Osteoblast (primary cell): Measurements from ENCODE around the gene PCDHA2. TPM values are rescaled to one million over a fixed set of nuclear protein-coding genes. Genes with fewer than 3 reads are reported as not detected.

Experiments used
- DNase-seq: peaks from one replicate; pipeline ENCODE4 v3.0.0; 2011; ENCODE audit warnings: low spot score, mixed read lengths; ENCODE audit not compliant: insufficient read length; ENCODE audit errors: missing footprints
- H2AFZ ChIP-seq: 2 replicates; pipeline ENCODE4 v1.6.0; 2011; ENCODE audit warnings: mild to moderate bottlenecking, low read length
- H3K27ac ChIP-seq: 2 replicates; pipeline ENCODE4 v1.5.1; 2011; ENCODE audit warnings: mild to moderate bottlenecking, low read depth, low read length, moderate library complexity
- H3K27me3 ChIP-seq: 2 replicates; pipeline ENCODE4 v1.6.0; 2012; ENCODE audit warnings: mild to moderate bottlenecking, control low read depth, inconsistent platforms, low read length, moderate library complexity; ENCODE audit not compliant: insufficient read depth
- H3K36me3 ChIP-seq: 2 replicates; pipeline ENCODE4 v1.5.1; 2011; ENCODE audit warnings: mild to moderate bottlenecking, low read length, control low read depth, moderate library complexity; ENCODE audit not compliant: insufficient read depth
- H3K4me1 ChIP-seq: 2 replicates; pipeline ENCODE4 v1.5.1; 2011; ENCODE audit warnings: mild to moderate bottlenecking, low read length, control low read depth, moderate library complexity; ENCODE audit not compliant: insufficient read depth
- H3K4me2 ChIP-seq: 2 replicates; pipeline ENCODE4 v1.6.0; 2011; ENCODE audit warnings: mild to moderate bottlenecking, low read length; ENCODE audit not compliant: insufficient read depth
- H3K4me3 ChIP-seq: fragments of 200-600 bp; sonication (generic); 3 replicates; pipeline ENCODE4 v1.5.1; 2012; ENCODE audit warnings: mild to moderate bottlenecking, low read length, inconsistent platforms; ENCODE audit not compliant: insufficient read depth
- H3K79me2 ChIP-seq: 2 replicates; pipeline ENCODE4 v1.6.0; 2012; ENCODE audit warnings: mild to moderate bottlenecking, low read length, control low read depth, inconsistent platforms; ENCODE audit not compliant: insufficient read depth
- H3K9me3 ChIP-seq: 2 replicates; pipeline ENCODE4 v1.5.1; 2011; ENCODE audit warnings: low read depth, low read length, control low read depth
- H4K20me1 ChIP-seq: 2 replicates; pipeline ENCODE4 v1.6.0; 2012; ENCODE audit warnings: mild to moderate bottlenecking, low read length, control low read depth; ENCODE audit not compliant: insufficient read depth
- total RNA-seq: library from RNA; depleted of rRNA; stranded (reverse); fragments of >200 nt; gene quantifications from 2 replicates; pipeline ENCODE4 v1.2.3, GENCODE V29; 2012
- TF ChIP-seq, protein P1 (sequence below): IDR thresholded peaks from 2 replicates; pipeline ENCODE4 v1.5.1; 2011; ENCODE audit warnings: mild to moderate bottlenecking, low read depth, low read length, moderate library complexity; ENCODE audit errors: extremely low read depth

The PCDHA2 gene
- total RNA-seq, 1 donor, result under 0.01 TPM

DNA sequence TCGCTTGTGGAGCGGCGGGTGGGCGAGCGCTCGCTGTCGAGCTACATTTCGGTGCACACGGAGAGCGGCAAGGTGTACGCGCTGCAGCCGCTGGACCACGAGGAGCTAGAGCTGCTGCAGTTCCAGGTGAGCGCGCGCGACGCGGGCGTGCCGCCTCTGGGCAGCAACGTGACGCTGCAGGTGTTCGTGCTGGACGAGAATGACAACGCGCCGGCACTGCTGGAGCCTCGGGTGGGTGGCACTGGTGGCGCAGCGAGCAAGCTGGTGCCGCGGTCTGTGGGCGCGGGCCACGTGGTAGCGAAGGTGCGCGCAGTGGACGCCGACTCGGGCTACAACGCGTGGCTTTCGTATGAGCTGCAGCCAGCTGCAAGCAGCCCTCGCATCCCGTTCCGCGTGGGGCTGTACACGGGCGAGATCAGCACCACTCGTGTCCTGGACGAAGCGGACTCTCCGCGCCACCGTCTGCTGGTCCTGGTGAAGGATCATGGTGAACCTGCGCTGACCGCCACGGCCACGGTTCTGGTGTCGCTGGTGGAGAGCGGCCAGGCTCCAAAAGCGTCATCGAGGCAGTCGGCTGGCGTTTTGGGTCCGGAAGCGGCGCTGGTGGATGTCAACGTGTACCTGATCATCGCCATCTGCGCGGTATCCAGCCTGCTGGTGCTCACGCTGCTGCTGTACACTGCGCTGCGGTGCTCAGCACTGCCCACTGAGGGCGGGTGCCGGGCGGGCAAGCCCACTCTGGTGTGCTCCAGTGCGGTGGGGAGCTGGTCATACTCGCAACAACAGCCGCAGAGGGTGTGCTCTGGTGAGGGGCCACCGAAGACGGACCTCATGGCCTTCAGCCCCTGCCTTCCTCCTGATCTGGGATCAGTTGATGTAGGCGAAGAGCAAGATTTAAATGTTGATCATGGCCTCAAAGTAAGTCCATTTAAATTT is 48.4 kb downstream of the PCDHA2 start:
- Histone ChIP-seq H3K4me1 (no peaks in the 10 kb centered on the region), H3K27ac (no peak overlapping the region), H3K79me2 (no peaks in the 10 kb centered on the region), H3K27me3 (no peaks in the 10 kb centered on the region), H4K20me1 (no peaks in the 10 kb centered on the region), H3K4me3 (no peak overlapping the region), H3K4me2 (no peak overlapping the region), H2AFZ (no peak overlapping the region), H3K36me3 (no peaks in the 10 kb centered on the region), H3K9me3 (no peaks in the 10 kb centered on the region)
- no peak for DNase-seq
- TF ChIP-seq, protein P1, sequence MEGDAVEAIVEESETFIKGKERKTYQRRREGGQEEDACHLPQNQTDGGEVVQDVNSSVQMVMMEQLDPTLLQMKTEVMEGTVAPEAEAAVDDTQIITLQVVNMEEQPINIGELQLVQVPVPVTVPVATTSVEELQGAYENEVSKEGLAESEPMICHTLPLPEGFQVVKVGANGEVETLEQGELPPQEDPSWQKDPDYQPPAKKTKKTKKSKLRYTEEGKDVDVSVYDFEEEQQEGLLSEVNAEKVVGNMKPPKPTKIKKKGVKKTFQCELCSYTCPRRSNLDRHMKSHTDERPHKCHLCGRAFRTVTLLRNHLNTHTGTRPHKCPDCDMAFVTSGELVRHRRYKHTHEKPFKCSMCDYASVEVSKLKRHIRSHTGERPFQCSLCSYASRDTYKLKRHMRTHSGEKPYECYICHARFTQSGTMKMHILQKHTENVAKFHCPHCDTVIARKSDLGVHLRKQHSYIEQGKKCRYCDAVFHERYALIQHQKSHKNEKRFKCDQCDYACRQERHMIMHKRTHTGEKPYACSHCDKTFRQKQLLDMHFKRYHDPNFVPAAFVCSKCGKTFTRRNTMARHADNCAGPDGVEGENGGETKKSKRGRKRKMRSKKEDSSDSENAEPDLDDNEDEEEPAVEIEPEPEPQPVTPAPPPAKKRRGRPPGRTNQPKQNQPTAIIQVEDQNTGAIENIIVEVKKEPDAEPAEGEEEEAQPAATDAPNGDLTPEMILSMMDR, result no peak

Other genes starting within 250 kb of the PCDHA2 start
- 3.8 and 4.7 TPM in 2 replicates for gene EIF4EBP3, start 247.2 kb upstream of the PCDHA2 start, total RNA-seq
- 28.2 and 35.7 TPM in 2 replicates for gene SRA1, start 237.4 kb upstream of the PCDHA2 start, total RNA-seq
- 19.7 and 24.2 TPM in 2 replicates for gene APBB3, start 230.3 kb upstream of the PCDHA2 start, total RNA-seq
- 17.4 and 20.6 TPM in 2 replicates for gene SLC35A4, start 230.0 kb upstream of the PCDHA2 start, total RNA-seq
- gene CD14, start 161.7 kb upstream of the PCDHA2 start, total RNA-seq, result 1.8 and 4.0 TPM in 2 replicates
- 8.3 and 8.5 TPM in 2 replicates for gene TMCO6, start 155.4 kb upstream of the PCDHA2 start, total RNA-seq
- 29.7 and 30.6 TPM in 2 replicates for gene NDUFA2, start 147.2 kb upstream of the PCDHA2 start, total RNA-seq
- gene IK, start 147.0 kb upstream of the PCDHA2 start, total RNA-seq, result 70.1 and 84.3 TPM in 2 replicates
- gene WDR55, start 129.9 kb upstream of the PCDHA2 start, total RNA-seq, result 30.8 and 32.1 TPM in 2 replicates
- gene DND1, start 121.3 kb upstream of the PCDHA2 start, total RNA-seq, result 0.59 TPM in 1 of 2 replicates, not detected in the other
- 41.3 and 41.6 TPM in 2 replicates for gene HARS1, start 103.5 kb upstream of the PCDHA2 start, total RNA-seq
- 28.6 and 31.5 TPM in 2 replicates for gene HARS2, start 103.4 kb upstream of the PCDHA2 start, total RNA-seq
- 31.8 and 33.9 TPM in 2 replicates for gene ZMAT2, start 94.4 kb upstream of the PCDHA2 start, total RNA-seq
- not detected in 2 replicates for gene PCDHA1, start 8.7 kb upstream of the PCDHA2 start, total RNA-seq
- 0.36 and 0.59 TPM in 2 replicates for gene PCDHA3, start 6.2 kb downstream of the PCDHA2 start, total RNA-seq
- 0.72 and 0.88 TPM in 2 replicates for gene PCDHA4, start 12.2 kb downstream of the PCDHA2 start, total RNA-seq
- gene PCDHA5, start 26.8 kb downstream of the PCDHA2 start, total RNA-seq, result under 0.01 and 0.29 TPM in 2 replicates
- 0.88 and 1.1 TPM in 2 replicates for gene PCDHA6, start 33.1 kb downstream of the PCDHA2 start, total RNA-seq
- 0.59 and 0.72 TPM in 2 replicates for gene PCDHA7, start 39.4 kb downstream of the PCDHA2 start, total RNA-seq
- 0.29 and 0.36 TPM in 2 replicates for gene PCDHA8, start 46.3 kb downstream of the PCDHA2 start, total RNA-seq
- gene PCDHA9, start 53.5 kb downstream of the PCDHA2 start, total RNA-seq, result 0.29 and 0.36 TPM in 2 replicates
- 0.36 and 0.59 TPM in 2 replicates for gene PCDHA10, start 61.0 kb downstream of the PCDHA2 start, total RNA-seq
- gene PCDHA11, start 74.1 kb downstream of the PCDHA2 start, total RNA-seq, result 0.29 and 0.36 TPM in 2 replicates
- under 0.01 and 0.36 TPM in 2 replicates for gene PCDHA12, start 80.5 kb downstream of the PCDHA2 start, total RNA-seq
- under 0.01 TPM in 2 replicates for gene PCDHA13, start 87.3 kb downstream of the PCDHA2 start, total RNA-seq
- gene PCDHAC1, start 131.4 kb downstream of the PCDHA2 start, total RNA-seq, result 0.29 and 0.36 TPM in 2 replicates
- 0.36 and 0.59 TPM in 2 replicates for gene PCDHAC2, start 171.6 kb downstream of the PCDHA2 start, total RNA-seq